RWPE1 (cell line): Measurements from ENCODE around the gene NCLN.
A peak's percentile ranks its signal among the peaks of the same experiment; 100 is the strongest.

Experiments
- CTCF ChIA-PET: fragments of 350-600 bp; sonication (Branson Sonifier 250); formaldehyde crosslinking; extraction: SDS; loops from one replicate; lab custom pipeline; 2021; lab: Yijun Ruan, JAX
- POLR2A ChIA-PET: fragments of 400-600 bp; formaldehyde crosslinking; extraction: SDS; loops from one replicate; lab custom pipeline; 2020; ENCODE audit warnings: antibody characterized with exemption; ENCODE audit not compliant: low non-redundant PET; lab: Yijun Ruan, JAX
- DNase-seq: peaks from one replicate; pipeline ENCODE4 v3.0.0; 2012; ENCODE audit warnings: low spot score
- H3K27ac ChIP-seq: fragments of 450-650 bp; 2 replicates; pipeline ENCODE4 v1.5.1; 2017
- CTCF ChIP-seq: fragments of 450-650 bp; conservative IDR thresholded peaks from 2 replicates; pipeline ENCODE4 v1.5.1; 2017; ENCODE audit warnings: low read depth, mild to moderate bottlenecking

NCLN gene

GRCh38 chr19:3142292-3142670 is 43.4 kb upstream of the NCLN start:
- peak overlapping the region; percentile 97 for H3K27ac ChIP-seq
- peak; percentile 89 for DNase-seq
- POLR2A ChIA-PET, result no interaction called here
- TF ChIP-seq CTCF, result no peak
- CTCF ChIA-PET, result interaction anchor here (0.6 to 1.4 kb wide), 4 partner anchors 13 to 1434 kb away, joined by 3 to 7 read pairs (median 4); no protein-coding TSS in a partner anchor

- H3K27ac ChIP-seq, result peak overlapping the region; percentile 97
- CTCF ChIA-PET, result interaction anchor here (0.6 to 1.4 kb wide), 2 partner anchors 13 to 1433 kb away, joined by 3 to 7 read pairs; no protein-coding TSS in a partner anchor
- POLR2A ChIA-PET, result interaction anchor here (1.1 kb wide), 1 partner anchor 10 kb away, joined by 4 read pairs; no protein-coding TSS in a partner anchor
- no peak for TF ChIP-seq CTCF
- DNase-seq, result no peak
Observed at GRCh38 chr19:3142781-3143337, 42.9 kb upstream of the NCLN start.

GRCh38 chr19:3145909-3146676 is 39.6 kb upstream of the NCLN start:
- no peak for DNase-seq
- no peak for TF ChIP-seq CTCF
- H3K27ac ChIP-seq, result peak overlapping the region; percentile 52
- ChIA-PET CTCF (interaction anchor here (0.6 to 0.9 kb wide), 4 partner anchors 11 to 1636 kb away, joined by 3 to 5 read pairs (median 3); partner anchors contain the start of gene GNA15), POLR2A (no interaction called here)

GRCh38 chr19:3146677-3147100 is 39.0 kb upstream of the NCLN start:
- CTCF ChIA-PET, result interaction anchor here (0.6 to 0.9 kb wide), 4 partner anchors 11 to 280 kb away, joined by 3 to 5 read pairs (median 3); partner anchors contain the start of gene GNA15
- TF ChIP-seq CTCF, result peak; percentile 87
- POLR2A ChIA-PET, result no interaction called here
- DNase-seq, result no peak
- H3K27ac ChIP-seq, result peak overlapping the region; percentile 52

- ChIA-PET CTCF (no interaction called here), POLR2A (no interaction called here)
- no peak for TF ChIP-seq CTCF
- no peak for DNase-seq
- H3K27ac ChIP-seq, result peak overlapping the region; percentile 52
Observed at GRCh38 chr19:3148503-3148902, 37.2 kb upstream of the NCLN start.

- peak overlapping the region; percentile 52 for H3K27ac ChIP-seq
- no peak for DNase-seq
- ChIA-PET CTCF (no interaction called here), POLR2A (no interaction called here)
- no peak for TF ChIP-seq CTCF
Observed at GRCh38 chr19:3149089-3149488, 36.6 kb upstream of the NCLN start.
